Fibroblast of the conjunctiva (primary cell): ENCODE data around the gene ATRN.
"Not testable (repeated sequence)": the region's sequence is repeated elsewhere in the genome, so short reads cannot be mapped to it uniquely, and the experiment has no call there.

Source experiments
- DNase-seq: peaks from one replicate; pipeline ENCODE4 v3.0.0-alpha.2; 2010; ENCODE audit warnings: low read depth

ATRN gene

GRCh38 chr20:3470627-3471396 is at the start of gene ATRN:
ATRN (plus strand) TSS chr20:3471018; CDS start chr20:3471108, 90 bp downstream.
- peak; percentile 67 for DNase-seq

- no peak for DNase-seq
These were observed 48.8 kb upstream of the ATRN start for GRCh38 chr20:3421985-3422384.

- DNase-seq: no peak
These were observed 47.7 kb upstream of the ATRN start for GRCh38 chr20:3423126-3423525.

- not testable (repeated sequence) for DNase-seq
These were observed 44.1 kb upstream of the ATRN start for GRCh38 chr20:3426766-3427165.

- no peak for DNase-seq
These were observed 40.3 kb upstream of the ATRN start for GRCh38 chr20:3430376-3431069.

- no peak for DNase-seq
These were observed 39.7 kb upstream of the ATRN start for GRCh38 chr20:3431109-3431508.

GRCh38 chr20:3432844-3433243 is 38.0 kb upstream of the ATRN start:
- DNase-seq: no peak

- DNase-seq: no peak
These were observed 37.1 kb upstream of the ATRN start for GRCh38 chr20:3433744-3434143.

GRCh38 chr20:3434232-3434631 is 36.6 kb upstream of the ATRN start:
- DNase-seq: no peak

- no peak for DNase-seq
These were observed 33.8 kb upstream of the ATRN start for GRCh38 chr20:3436864-3437574.

GRCh38 chr20:3446779-3447178 is 24.0 kb upstream of the ATRN start:
- no peak for DNase-seq

- no peak for DNase-seq
These were observed 23.5 kb upstream of the ATRN start for GRCh38 chr20:3447321-3447720.

GRCh38 chr20:3449319-3449718 is 21.5 kb upstream of the ATRN start:
- DNase-seq: no peak

GRCh38 chr20:3452136-3452535 is 18.7 kb upstream of the ATRN start:
- no peak for DNase-seq

GRCh38 chr20:3452690-3453089 is 18.1 kb upstream of the ATRN start:
- DNase-seq: no peak

- DNase-seq: no peak
These were observed 16.0 kb upstream of the ATRN start for GRCh38 chr20:3454831-3455230.

GRCh38 chr20:3456648-3457047 is 14.2 kb upstream of the ATRN start:
- no peak for DNase-seq

- no peak for DNase-seq
These were observed 10.9 kb upstream of the ATRN start for GRCh38 chr20:3459881-3460307.

- no peak for DNase-seq
These were observed 9.5 kb upstream of the ATRN start for GRCh38 chr20:3461211-3461771.

GRCh38 chr20:3461911-3462677 is 8.7 kb upstream of the ATRN start:
- no peak for DNase-seq

- no peak for DNase-seq
These were observed 6.7 kb upstream of the ATRN start for GRCh38 chr20:3464166-3464565.

GRCh38 chr20:3465301-3465700 is 5.5 kb upstream of the ATRN start:
- no peak for DNase-seq
